Ishikawa (cell line): ENCODE results near the gene AFG1L.

Experiments
- CEBPB ChIP-seq: IDR thresholded peaks from 2 replicates; pipeline ENCODE4 v1.6.1; 2012
- CREB1 ChIP-seq: IDR thresholded peaks from 2 replicates; pipeline ENCODE4 v1.6.1; 2012; ENCODE audit warnings: low read depth
- EGR1 ChIP-seq: IDR thresholded peaks from 2 replicates; pipeline ENCODE4 v1.6.1; 2012
- EP300 ChIP-seq: IDR thresholded peaks from 2 replicates; pipeline ENCODE4 v1.6.1; 2012; ENCODE audit warnings: borderline replicate concordance
- FOXM1 ChIP-seq: IDR thresholded peaks from 2 replicates; pipeline ENCODE4 v1.6.1; 2012; ENCODE audit warnings: low read depth, borderline replicate concordance
- NFIC ChIP-seq: IDR thresholded peaks from 2 replicates; pipeline ENCODE4 v1.6.1; 2012
- RAD21 ChIP-seq: IDR thresholded peaks from 2 replicates; pipeline ENCODE4 v1.6.1; 2012; ENCODE audit warnings: low read depth
- REST ChIP-seq: IDR thresholded peaks from 2 replicates; pipeline ENCODE4 v1.6.1; 2012; ENCODE audit warnings: low read depth, mild to moderate bottlenecking
- TAF1 ChIP-seq: IDR thresholded peaks from 2 replicates; pipeline ENCODE4 v1.6.1; 2012; ENCODE audit warnings: low read depth, mild to moderate bottlenecking
- TCF12 ChIP-seq: IDR thresholded peaks from 2 replicates; pipeline ENCODE4 v1.6.1; 2012; ENCODE audit warnings: low read depth
- TEAD4 ChIP-seq: IDR thresholded peaks from 2 replicates; pipeline ENCODE4 v1.6.1; 2012
- USF1 ChIP-seq: IDR thresholded peaks from 2 replicates; pipeline ENCODE4 v1.6.1; 2012
- YY1 ChIP-seq: IDR thresholded peaks from 2 replicates; pipeline ENCODE4 v1.6.1; 2012; ENCODE audit warnings: low read depth
- ZBTB7A ChIP-seq: IDR thresholded peaks from 2 replicates; pipeline ENCODE4 v1.6.1; 2012; ENCODE audit warnings: low read depth
- TF ChIP-seq, protein P1 (sequence below): IDR thresholded peaks from 2 replicates; pipeline ENCODE4 v1.6.1; 2012

Gene AFG1L

DNA sequence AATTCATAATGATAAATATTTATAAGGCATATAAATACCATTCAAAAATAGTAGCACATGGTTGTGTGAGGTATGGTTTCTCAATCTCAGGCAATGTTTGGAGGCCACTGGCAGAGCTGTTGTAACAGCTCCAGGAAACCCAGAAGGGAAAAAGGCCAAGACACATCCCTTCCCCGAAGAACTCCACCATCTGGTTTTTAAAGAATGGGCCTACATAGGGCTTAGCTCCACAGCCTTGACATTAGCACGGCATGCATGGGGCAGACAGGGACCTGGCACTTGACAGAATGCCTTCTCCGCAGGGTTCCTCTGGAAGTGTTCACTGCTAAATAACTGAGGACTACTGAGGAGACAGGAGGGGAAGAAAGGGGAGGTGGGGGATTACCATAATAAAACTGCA, 249.8 kb downstream of the AFG1L start:
- no peak for TF ChIP-seq CEBPB
- TF ChIP-seq CREB1: no peak
- no peak for TF ChIP-seq FOXM1
- no peak for TF ChIP-seq USF1
- TF ChIP-seq RAD21: no peak
- no peak for TF ChIP-seq TAF1
- TF ChIP-seq TCF12: no peak
- no peak for TF ChIP-seq REST
- TF ChIP-seq TEAD4: no peak
- no peak for TF ChIP-seq EP300
- TF ChIP-seq, protein P1, sequence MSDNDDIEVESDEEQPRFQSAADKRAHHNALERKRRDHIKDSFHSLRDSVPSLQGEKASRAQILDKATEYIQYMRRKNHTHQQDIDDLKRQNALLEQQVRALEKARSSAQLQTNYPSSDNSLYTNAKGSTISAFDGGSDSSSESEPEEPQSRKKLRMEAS: no peak
- no peak for TF ChIP-seq EGR1
- TF ChIP-seq ZBTB7A: no peak

- TF ChIP-seq CEBPB: no peak
- TF ChIP-seq EP300: no peak
- no peak for TF ChIP-seq TCF12
- TF ChIP-seq NFIC: no peak
- no peak for TF ChIP-seq TEAD4
- no peak for TF ChIP-seq YY1
- no peak for TF ChIP-seq FOXM1
- no peak for TF ChIP-seq RAD21
- TF ChIP-seq REST: no peak
- TF ChIP-seq, protein P1: no peak
- TF ChIP-seq CREB1: no peak
- no peak for TF ChIP-seq ZBTB7A
- no peak for TF ChIP-seq USF1
Measured at GRCh38 chr6:108546079-108547049, 251.5 kb downstream of the AFG1L start.

- TF ChIP-seq CREB1 (no peak), TEAD4 (no peak), USF1 (no peak), EGR1 (no peak), ZBTB7A (no peak)
Measured at GRCh38 chr6:108549241-108549640, 254.4 kb downstream of the AFG1L start.

- TF ChIP-seq TEAD4 (no peak), TCF12 (no peak), ZBTB7A (no peak), USF1 (0 out of 2 replicates have a peak, but pooled peaks have one; percentile 2), REST (no peak), EP300 (no peak)
Measured at GRCh38 chr6:108549741-108550140, 254.9 kb downstream of the AFG1L start.
